CD8-positive, alpha-beta memory T cell (primary cell): ENCODE results near the gene NDUFB2. TPM values are rescaled to one million over a fixed set of nuclear protein-coding genes. Genes with fewer than 3 reads are reported as not detected.

Source experiments
- CTCF ChIA-PET: fragments of 350-600 bp; sonication (Branson Sonifier 250); formaldehyde crosslinking; loops from one replicate; lab custom pipeline; 2021; ENCODE audit warnings: antibody characterized with exemption; lab: Charles Lee
- POLR2A ChIA-PET: fragments of 350-600 bp; sonication (Branson Sonifier 250); formaldehyde crosslinking; loops from one replicate; lab custom pipeline; 2021; ENCODE audit warnings: antibody characterized with exemption; lab: Charles Lee
- DNase-seq, 5 donors: peaks; one replicate each; pipeline versions ENCODE4 v3.0.0 to v3.0.0-alpha.2; 2020 to 2022; ENCODE audit warnings: mixed read lengths in 1 of 5
- H3K27ac ChIP-seq: one replicate; pipeline ENCODE4 v1.7.0; 2013; ENCODE audit warnings: low read depth, mild to moderate bottlenecking, low read length, moderate library complexity
- H3K27me3 ChIP-seq: 2 replicates; pipeline ENCODE4 v1.7.0; 2013; ENCODE audit warnings: low read length, mild to moderate bottlenecking; ENCODE audit not compliant: insufficient read depth, poor library complexity, severe bottlenecking
- H3K36me3 ChIP-seq: 2 replicates; pipeline ENCODE4 v1.7.0; 2013; ENCODE audit warnings: mild to moderate bottlenecking, low read length, moderate library complexity; ENCODE audit not compliant: insufficient read depth
- H3K4me1 ChIP-seq: 2 replicates; pipeline ENCODE4 v1.7.0; 2013; ENCODE audit warnings: mild to moderate bottlenecking, low read length, moderate library complexity; ENCODE audit not compliant: insufficient read depth
- H3K4me3 ChIP-seq: 2 replicates; pipeline ENCODE4 v1.7.0; 2013; ENCODE audit warnings: mild to moderate bottlenecking, low read length
- H3K9me3 ChIP-seq: 2 replicates; pipeline ENCODE4 v1.7.0; 2013; ENCODE audit warnings: mild to moderate bottlenecking, low read length
- H3K27ac Mint-ChIP-seq, 8 donors: one replicate each; pipeline ENCODE4 v1.8.0; 2020 to 2021; ENCODE audit warnings: mixed read lengths in 8 of 8, mild to moderate bottlenecking in 6 of 8, inconsistent platforms in 3 of 8, moderate library complexity in 3 of 8
- H3K27me3 Mint-ChIP-seq, 2 donors: one replicate each; pipeline ENCODE4 v1.8.0; 2020 to 2021; ENCODE audit warnings: mixed read lengths in 2 of 2, mild to moderate bottlenecking in 1 of 2, moderate library complexity in 1 of 2
- H3K36me3 Mint-ChIP-seq, 3 donors: one replicate each; pipeline ENCODE4 v1.8.0; 2020 to 2021; ENCODE audit warnings: mixed read lengths in 3 of 3, inconsistent platforms in 1 of 3, mild to moderate bottlenecking in 1 of 3
- H3K4me1 Mint-ChIP-seq, 3 donors: one replicate each; pipeline ENCODE4 v1.8.0; 2020 to 2021; ENCODE audit warnings: mixed read lengths in 3 of 3, inconsistent platforms in 1 of 3, mild to moderate bottlenecking in 1 of 3
- H3K4me3 Mint-ChIP-seq, 7 donors: one replicate each; pipeline ENCODE4 v1.8.0; 2020 to 2021; ENCODE audit warnings: mixed read lengths in 7 of 7, mild to moderate bottlenecking in 6 of 7, moderate library complexity in 4 of 7, inconsistent platforms in 2 of 7
- H3K9me3 Mint-ChIP-seq, 5 donors: one replicate each; pipeline ENCODE4 v1.8.0; 2020 to 2022; ENCODE audit warnings: mixed read lengths in 5 of 5, mild to moderate bottlenecking in 3 of 5, moderate library complexity in 2 of 5, inconsistent platforms in 1 of 5
- polyA plus RNA-seq: library from polyadenylated mRNA; unstranded; fragments of 300-500 nt; fragmentation: Illumina TruSeq; gene quantifications from one replicate; pipeline ENCODE4 v1.2.3, GENCODE V29; 2021
- total RNA-seq, 2 experiments: library from RNA; stranded (reverse); gene quantifications; one replicate each; pipeline ENCODE4 v1.2.3, GENCODE V29; 2021

Gene NDUFB2
- total and polyA plus RNA-seq, 3 experiments from 2014 or later = 209 to 464 (median 231) TPM

DNA sequence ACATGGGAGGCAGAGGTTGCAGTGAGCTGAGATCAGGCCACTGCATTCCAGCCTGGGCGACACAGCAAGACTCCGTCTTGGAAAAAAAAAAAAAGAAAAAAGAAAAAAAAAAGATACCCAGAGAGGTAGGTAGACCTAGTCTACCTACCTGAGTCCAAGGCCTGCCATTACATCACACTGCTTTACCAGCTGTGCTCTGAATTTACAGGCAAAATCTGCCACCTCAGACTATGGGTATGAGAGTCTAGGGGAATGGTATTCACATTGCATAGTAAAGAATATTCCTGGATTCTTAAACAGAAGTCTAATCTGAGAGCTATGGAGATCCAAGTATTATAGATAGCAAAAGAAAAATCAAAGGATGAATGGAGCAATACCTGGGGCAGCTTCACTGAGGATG is 50.2 kb downstream of the NDUFB2 start:
- peaks cover 11 to 57% (median 21%) of the 10 kb centered on the region in 3 donors for H3K36me3 Mint-ChIP-seq
- ChIA-PET POLR2A (no interaction called here), CTCF (no interaction called here)
- Histone ChIP-seq H3K27ac (no peak overlapping the region), H3K36me3 (peaks cover 3% of the 10 kb centered on the region), H3K4me1 (no peaks in the 10 kb centered on the region), H3K9me3 (no peaks in the 10 kb centered on the region), H3K4me3 (no peak overlapping the region), H3K27me3 (no peaks in the 10 kb centered on the region)
- no peak for DNase-seq
- peaks cover 0 to 5% (median 0%) of the 10 kb centered on the region in 3 donors for H3K4me1 Mint-ChIP-seq
- H3K4me3 Mint-ChIP-seq = no peak overlapping the region
- no peaks in the 10 kb centered on the region for H3K27me3 Mint-ChIP-seq
- peak overlapping the region in 1 of 8 donors; percentile 87 for H3K27ac Mint-ChIP-seq
- H3K9me3 Mint-ChIP-seq = no peaks in the 10 kb centered on the region

DNA sequence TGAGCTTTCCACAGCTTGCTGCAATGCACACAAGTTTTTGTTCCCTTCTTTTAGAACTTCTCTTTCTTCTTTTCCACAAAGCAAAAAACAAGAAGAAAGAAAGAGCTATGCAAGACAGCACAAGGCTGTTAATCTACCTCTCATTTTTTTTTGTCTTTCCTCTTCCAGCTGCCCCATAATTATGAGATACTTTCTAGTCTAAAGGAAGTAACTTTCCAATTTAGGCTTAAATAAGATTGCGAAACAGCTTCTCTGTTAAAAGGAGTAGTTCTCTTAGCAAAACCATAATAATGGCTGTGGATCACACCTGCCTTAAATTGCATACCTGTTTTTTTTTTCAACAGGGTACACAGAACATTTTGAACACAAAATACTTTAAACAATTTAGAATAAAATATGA is 56.0 kb downstream of the NDUFB2 start:
- Histone ChIP-seq H3K36me3 (peaks cover 6% of the 10 kb centered on the region), H3K27me3 (no peaks in the 10 kb centered on the region), H3K27ac (no peak overlapping the region), H3K4me3 (no peak overlapping the region), H3K4me1 (no peaks in the 10 kb centered on the region), H3K9me3 (no peaks in the 10 kb centered on the region)
- Mint-ChIP-seq H3K9me3 (no peaks in the 10 kb centered on the region), H3K27me3 (no peaks in the 10 kb centered on the region), H3K4me3 (no peak overlapping the region), H3K4me1 (no peaks in the 10 kb centered on the region), H3K36me3 (peaks cover 4 to 65% (median 19%) of the 10 kb centered on the region in 3 donors), H3K27ac (peak overlapping the region in 2 of 8 donors; percentile 15 to 28)
- CTCF ChIA-PET = no interaction called here
- POLR2A ChIA-PET = no interaction called here
- DNase-seq = no peak

GRCh38 chr7:140754506-140754905 is 58.0 kb downstream of the NDUFB2 start:
- no peaks in the 10 kb centered on the region for H3K9me3 ChIP-seq
- POLR2A ChIA-PET = no interaction called here
- no peak for DNase-seq
- no peaks in the 10 kb centered on the region for H3K27me3 ChIP-seq
- H3K4me1 Mint-ChIP-seq = peaks cover 0 to under 1% (median 0%) of the 10 kb centered on the region in 3 donors
- H3K4me3 ChIP-seq = no peak overlapping the region
- H3K4me3 Mint-ChIP-seq = no peak overlapping the region
- H3K36me3 ChIP-seq = peaks cover 6% of the 10 kb centered on the region
- H3K27me3 Mint-ChIP-seq = no peaks in the 10 kb centered on the region
- CTCF ChIA-PET = no interaction called here
- no peaks in the 10 kb centered on the region for H3K9me3 Mint-ChIP-seq
- peaks cover 2 to 56% (median 16%) of the 10 kb centered on the region in 3 donors for H3K36me3 Mint-ChIP-seq
- no peaks in the 10 kb centered on the region for H3K4me1 ChIP-seq
- H3K27ac ChIP-seq = no peak overlapping the region
- H3K27ac Mint-ChIP-seq = no peak overlapping the region

Other genes starting within 250 kb of the NDUFB2 start
- gene MKRN1, start 217.2 kb upstream of the NDUFB2 start, total RNA-seq = 10 to 100 TPM; 66.3 to 67.5 TPM
- gene MKRN1, start 217.2 kb upstream of the NDUFB2 start, polyA plus RNA-seq = 115 TPM
- not detected for gene DENND2A, start 55.9 kb upstream of the NDUFB2 start, total RNA-seq
- not detected for gene DENND2A, start 55.9 kb upstream of the NDUFB2 start, polyA plus RNA-seq
- 10 to 100 TPM; 34.2 to 34.5 TPM for gene ADCK2, start 23.8 kb upstream of the NDUFB2 start, total RNA-seq
- gene ADCK2, start 23.8 kb upstream of the NDUFB2 start, polyA plus RNA-seq = 32.5 TPM
- gene BRAF, start 228.2 kb downstream of the NDUFB2 start, total RNA-seq = 10 to 100 TPM; 28.4 to 32.0 TPM
- gene BRAF, start 228.2 kb downstream of the NDUFB2 start, polyA plus RNA-seq = 11.3 TPM